Suprapubic skin (tissue), 3 donors: ENCODE measurements around the gene RBM14.

Source experiments
- POLR2AphosphoS5 ChIP-seq, 3 donors: sonication (generic); formaldehyde crosslinking; IDR thresholded peaks; one replicate each; pipeline ENCODE4 v1.6.1; 2017; ENCODE audit warnings: antibody characterized with exemption in 3 of 3
- TF ChIP-seq, protein P1 (sequence below), 2 donors: fragments of 200-600 bp in 1 of 2; fragments of 450-650 bp in 1 of 2; sonication (generic) in 1 of 2; IDR thresholded peaks; one replicate each; pipeline ENCODE4 v1.5.1; 2016 to 2019; ENCODE audit warnings: antibody characterized with exemption in 2 of 2, mild to moderate bottlenecking in 1 of 2, moderate library complexity in 1 of 2

DNA sequence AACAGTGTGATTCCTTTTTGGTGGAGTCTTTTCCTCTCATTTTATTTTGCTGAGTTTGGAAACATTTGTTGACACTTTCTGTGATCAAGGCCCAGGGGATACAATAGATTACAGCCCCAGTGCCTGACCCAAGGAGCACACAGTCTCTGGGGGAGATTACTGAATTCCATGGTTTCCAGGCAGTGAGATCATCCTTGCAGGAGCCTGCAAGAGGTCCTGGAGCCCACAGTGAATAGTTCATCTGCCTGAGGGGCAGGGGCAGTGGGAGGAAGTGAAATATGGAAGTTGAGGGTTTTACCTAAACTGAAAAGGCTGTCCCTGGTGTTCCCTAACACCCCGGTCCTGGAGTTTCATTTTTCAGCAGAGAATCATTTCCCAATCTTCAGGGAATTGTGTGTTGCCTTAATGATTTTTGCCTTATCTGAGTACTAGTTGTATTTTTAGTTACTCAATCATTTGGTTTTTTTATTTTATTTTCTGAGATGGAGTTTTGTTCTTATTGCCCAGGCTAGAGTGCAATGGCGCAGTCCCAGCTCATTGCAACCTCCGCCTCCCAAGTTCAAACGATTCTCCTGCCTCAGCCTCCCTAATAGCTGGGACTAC, 15.7 kb upstream of the RBM14 start:
- TF ChIP-seq, protein P1, sequence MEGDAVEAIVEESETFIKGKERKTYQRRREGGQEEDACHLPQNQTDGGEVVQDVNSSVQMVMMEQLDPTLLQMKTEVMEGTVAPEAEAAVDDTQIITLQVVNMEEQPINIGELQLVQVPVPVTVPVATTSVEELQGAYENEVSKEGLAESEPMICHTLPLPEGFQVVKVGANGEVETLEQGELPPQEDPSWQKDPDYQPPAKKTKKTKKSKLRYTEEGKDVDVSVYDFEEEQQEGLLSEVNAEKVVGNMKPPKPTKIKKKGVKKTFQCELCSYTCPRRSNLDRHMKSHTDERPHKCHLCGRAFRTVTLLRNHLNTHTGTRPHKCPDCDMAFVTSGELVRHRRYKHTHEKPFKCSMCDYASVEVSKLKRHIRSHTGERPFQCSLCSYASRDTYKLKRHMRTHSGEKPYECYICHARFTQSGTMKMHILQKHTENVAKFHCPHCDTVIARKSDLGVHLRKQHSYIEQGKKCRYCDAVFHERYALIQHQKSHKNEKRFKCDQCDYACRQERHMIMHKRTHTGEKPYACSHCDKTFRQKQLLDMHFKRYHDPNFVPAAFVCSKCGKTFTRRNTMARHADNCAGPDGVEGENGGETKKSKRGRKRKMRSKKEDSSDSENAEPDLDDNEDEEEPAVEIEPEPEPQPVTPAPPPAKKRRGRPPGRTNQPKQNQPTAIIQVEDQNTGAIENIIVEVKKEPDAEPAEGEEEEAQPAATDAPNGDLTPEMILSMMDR (IDR thresholded peaks at IDR 0.05), result no peak
- TF ChIP-seq POLR2AphosphoS5 (IDR thresholded peaks at IDR 0.05), result no peak
